Measurements from ENCODE around the gene OR5T3.

- no peak for TF ChIP-seq CTCF (IDR thresholded peaks at IDR 0.05; ENCODE audit: low read depth, low read length, poor library complexity, severe bottlenecking)
- TF ChIP-seq EZH2phosphoT487 (IDR thresholded peaks at IDR 0.05; ENCODE audit: borderline replicate concordance, low read length): no peak
Measured at GRCh38 chr11:56273854-56274253, 21.8 kb downstream of the OR5T3 start, which contains the start of gene OR5T1.
